Sciatic nerve (tissue), 2 donors: ENCODE results near the gene VOPP1. TPM values are rescaled to one million over a fixed set of nuclear protein-coding genes. Genes with fewer than 3 reads are reported as not detected.
"Not testable (repeated sequence)": the region's sequence is repeated elsewhere in the genome, so short reads cannot be mapped to it uniquely, and the experiment has no call there.

Source experiments
- ATAC-seq: fragments of 200-7000 bp; cut with Tn5 transposase; one replicate; pipeline ENCODE4 v1.9.1; 2020; ENCODE audit warnings: mild to moderate bottlenecking, moderate library complexity
- DNase-seq: peaks from one replicate; pipeline ENCODE4 v3.0.0-alpha.2; 2020; ENCODE audit warnings: low spot score
- intact Hi-C: fragments of 100-400 bp; cut with DNase I; formaldehyde crosslinking; loops from one replicate; pipeline ENCODE4 v1.14.2; 2022
- total RNA-seq: library from RNA; stranded (reverse); fragmentation: NEBNext Ultra II Directional; extraction: Animal tissue kit (Norgen Biotek cat#: 25700); gene quantifications from one replicate; pipeline ENCODE4 v1.2.1, GENCODE V29; 2021
- donor health status: DM: no; HTN: no; CAD: no.
- donor health status: DM: no; HTN: no; CAD: no.

Gene VOPP1
- total RNA-seq, 1 donor from 2014 or later = 66.2 TPM

DNA sequence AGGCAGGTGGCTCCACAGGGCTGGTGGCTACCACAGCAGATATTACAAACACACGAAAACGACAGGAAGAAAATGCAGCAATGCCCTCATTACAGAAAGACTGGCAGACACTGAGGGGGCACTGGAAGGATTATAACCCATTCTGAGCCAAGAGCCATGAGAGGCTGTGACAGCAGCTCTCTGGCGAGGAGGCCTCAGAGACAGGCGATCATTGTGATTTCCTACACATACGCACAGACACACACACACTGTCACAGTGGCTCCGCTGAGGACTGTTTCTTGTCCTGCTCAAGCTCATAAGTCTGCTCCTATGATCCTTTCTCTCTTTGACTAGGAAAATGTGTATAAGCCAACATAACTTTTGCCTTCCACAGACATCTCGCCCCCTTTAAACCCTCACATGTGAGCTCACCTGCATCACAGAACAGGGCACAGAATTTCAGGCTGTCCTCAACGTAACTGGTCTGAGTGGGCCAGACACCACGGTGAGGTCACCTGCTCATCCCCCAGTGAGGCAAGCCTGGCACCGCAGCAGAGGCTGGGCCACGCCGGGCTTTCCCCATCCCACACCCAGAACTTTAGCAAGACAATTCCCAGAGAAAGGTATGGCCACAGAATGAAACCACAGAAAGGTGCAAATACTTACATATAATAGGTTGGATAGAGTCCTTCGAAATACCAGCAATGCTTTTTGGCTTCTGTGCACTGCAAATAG, 51.7 kb downstream of the VOPP1 start:
- intact Hi-C loops = no loop called here
- ATAC-seq (no peak), DNase-seq (no peak)

DNA sequence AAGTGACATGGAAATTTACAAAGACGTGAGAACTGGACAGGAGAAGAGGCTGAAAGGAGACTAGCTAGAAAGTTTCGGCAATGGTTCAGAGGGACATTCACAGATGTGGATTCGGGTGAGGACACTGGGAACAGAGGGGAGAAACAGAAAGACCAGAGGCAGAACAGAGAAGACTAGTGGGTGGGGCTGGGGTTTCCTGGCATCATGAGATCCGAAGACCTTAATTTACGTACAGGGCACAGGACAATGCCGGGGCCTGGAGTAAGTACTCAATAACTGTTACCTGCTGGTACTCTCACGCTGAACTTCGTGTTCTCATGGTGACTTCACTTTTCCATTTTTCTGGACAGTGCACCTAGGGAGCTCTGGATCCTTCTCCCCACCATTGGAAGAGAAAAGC, 53.5 kb downstream of the VOPP1 start:
- intact Hi-C loops = no loop called here
- no peak for DNase-seq

DNA sequence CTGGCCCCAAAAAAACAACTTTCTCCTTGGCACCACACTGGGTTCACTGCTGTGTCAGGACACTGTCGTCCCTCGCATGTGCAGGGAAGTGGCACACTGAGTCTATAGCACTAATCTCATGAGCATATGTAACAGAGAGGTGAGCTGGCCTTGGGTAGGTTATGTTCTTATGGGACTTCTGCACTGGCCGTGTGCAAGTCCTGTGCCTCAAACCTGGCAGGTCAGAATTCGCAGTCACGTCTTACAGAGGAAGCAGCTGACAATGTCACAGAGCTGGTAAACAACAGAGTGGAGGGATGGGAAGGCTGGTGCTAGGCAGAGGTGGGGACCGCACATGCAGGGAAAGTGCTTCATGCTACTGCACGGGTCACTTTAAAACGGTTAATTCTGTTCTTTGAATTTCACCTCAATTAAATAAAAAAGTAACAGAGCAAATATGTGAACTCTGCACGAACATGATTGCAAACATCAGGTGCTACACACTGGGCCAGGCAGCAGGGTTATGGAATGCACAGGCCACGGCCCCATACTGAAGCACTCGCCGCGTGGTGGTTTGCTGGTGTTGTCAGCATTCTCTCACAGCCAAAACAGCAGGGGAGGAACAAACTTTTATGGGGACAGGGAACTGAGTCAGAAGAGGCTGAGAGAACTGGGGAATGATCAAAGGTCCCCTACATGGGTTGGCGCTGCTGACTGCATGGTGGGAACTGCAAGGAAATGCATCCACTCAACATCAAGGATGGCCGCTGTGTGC, 54.2 kb downstream of the VOPP1 start:
- DNase-seq = no peak
- intact Hi-C loops = no loop called here
- ATAC-seq = no peak

More for the DNA sequence above, 53.5 kb downstream of the VOPP1 start:
- no peak for ATAC-seq

DNA sequence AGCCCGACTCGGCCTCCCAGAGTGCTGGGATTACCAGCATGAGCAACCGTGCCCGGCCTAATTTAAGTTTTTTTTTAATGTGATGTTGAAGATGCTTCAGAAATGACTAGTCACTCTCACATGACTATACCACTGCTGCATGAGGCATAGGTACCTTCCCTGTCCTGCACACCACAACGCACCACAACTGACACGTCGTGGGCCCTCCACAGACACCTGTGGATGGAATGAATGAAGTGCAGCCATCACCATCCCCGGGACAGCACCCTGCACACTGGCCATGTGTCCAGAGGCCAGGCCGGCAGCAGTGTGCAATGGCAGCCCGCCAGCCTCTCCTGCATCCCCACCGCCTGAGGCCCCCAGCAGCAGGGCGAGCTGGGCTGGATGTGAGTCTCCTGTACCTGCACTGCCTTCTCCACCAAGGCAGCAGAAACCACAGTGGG, 55.1 kb downstream of the VOPP1 start:
- ATAC-seq = no peak
- intact Hi-C loops = no loop called here
- no peak for DNase-seq

DNA sequence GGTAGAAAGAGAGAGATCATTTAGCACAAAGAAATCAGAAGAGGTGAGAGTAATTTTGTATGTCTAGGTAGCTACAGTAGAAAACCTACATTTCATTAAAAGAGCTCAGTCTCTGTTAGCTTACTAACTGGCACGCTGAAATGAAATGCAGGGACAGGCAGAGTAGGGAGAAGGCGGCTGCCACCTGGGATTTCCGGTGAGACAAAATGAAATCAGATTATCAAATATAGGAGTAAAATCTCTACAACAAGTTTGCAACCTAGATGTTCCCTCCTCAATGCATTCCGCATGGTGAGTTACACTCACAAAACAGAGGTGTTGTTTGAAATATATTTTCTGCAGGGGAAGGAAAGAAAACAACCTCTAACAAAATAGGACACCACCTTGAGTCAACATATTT, 55.9 kb downstream of the VOPP1 start:
- intact Hi-C loops = no loop called here
- DNase-seq = no peak
- no peak for ATAC-seq

DNA sequence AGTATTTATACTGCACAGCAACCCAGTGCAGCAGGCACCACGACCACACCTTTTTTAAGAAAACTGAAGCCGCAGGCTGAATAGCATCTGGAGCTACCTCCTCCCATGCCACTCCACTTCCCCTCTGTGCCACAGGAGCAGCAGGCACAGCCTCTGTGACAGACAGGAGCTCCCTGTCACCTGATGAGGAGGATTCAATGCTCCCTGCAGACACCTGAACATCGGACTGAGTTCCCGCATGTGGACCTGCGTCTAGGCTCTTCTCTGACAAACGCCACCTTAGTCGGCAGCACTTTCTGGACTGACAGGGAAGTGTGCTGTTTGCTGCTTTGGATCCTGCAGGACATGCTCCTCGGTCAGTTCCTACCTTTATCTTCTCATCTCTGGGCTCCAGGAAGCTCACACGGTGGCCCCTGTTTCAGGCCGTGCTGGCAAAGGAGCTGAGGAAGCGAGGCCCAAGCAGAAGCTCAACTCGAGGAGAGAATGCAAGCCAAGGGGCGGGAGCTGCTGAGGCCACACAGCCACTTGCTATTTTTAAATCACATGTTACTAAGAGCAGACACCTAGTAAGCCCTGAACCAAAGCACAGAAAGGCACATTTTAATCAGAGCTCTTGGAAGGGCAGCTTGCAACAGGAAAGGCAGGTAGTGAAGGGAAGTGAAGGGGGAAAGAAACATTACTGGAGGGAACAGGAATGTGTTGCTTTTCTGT, 56.6 kb downstream of the VOPP1 start:
- intact Hi-C loops = no loop called here
- ATAC-seq = no peak
- no peak for DNase-seq

DNA sequence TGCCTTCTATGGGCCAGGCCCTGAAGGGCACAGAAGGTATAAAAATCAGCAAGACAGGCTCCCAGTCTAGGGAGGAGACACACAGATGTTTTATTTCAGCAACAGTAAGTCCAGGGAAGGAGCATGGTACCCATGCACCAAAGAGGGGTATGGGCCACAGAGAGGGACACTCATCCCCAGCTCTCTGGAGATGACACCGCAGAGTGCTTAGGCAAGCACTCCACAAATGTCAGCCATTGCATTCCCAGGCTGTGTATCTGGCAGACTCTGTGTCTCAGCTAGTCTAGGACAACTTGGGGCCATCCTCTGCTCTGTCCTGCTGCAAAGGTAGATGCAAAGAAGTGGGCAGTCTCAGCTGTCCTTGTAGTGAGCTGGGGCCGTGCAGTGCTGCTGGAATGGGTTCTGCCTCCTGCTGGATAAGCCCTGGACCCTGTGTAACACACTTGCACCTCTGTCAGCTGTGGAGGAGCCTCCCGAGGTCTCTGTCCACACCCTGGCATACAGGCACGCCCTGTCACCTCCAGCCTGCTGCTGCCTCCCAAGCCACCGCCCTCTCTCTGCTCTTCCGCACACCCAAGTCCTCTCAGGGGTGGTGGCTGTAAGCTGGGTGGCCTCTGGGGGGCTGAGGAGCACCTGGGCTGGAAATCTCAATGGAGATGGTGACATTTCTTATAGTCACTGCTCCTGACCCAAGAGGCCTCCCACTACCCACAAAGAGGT, 57.6 kb downstream of the VOPP1 start:
- DNase-seq = no peak
- intact Hi-C loops = no loop called here
- no peak for ATAC-seq

DNA sequence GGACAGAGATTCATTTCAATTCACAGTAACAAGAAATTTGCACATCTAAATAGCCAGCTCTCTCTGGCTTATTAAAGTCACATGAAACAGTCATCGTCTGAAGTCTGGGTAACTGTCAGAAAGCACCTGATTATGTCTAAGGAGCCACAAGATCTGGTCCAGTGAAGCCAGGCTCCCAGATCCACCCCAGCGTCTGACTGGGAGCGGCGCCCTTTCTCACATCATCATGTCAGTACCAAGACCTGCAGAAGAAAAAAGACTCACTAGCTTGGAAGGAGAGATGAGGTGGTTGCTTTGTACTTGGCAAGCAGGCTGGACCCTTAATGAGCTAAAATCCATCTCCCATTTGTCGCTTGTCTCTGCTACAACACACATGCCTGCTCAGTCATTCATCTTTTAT, 58.4 kb downstream of the VOPP1 start:
- ATAC-seq (no peak), DNase-seq (no peak)
- intact Hi-C loops = no loop called here

DNA sequence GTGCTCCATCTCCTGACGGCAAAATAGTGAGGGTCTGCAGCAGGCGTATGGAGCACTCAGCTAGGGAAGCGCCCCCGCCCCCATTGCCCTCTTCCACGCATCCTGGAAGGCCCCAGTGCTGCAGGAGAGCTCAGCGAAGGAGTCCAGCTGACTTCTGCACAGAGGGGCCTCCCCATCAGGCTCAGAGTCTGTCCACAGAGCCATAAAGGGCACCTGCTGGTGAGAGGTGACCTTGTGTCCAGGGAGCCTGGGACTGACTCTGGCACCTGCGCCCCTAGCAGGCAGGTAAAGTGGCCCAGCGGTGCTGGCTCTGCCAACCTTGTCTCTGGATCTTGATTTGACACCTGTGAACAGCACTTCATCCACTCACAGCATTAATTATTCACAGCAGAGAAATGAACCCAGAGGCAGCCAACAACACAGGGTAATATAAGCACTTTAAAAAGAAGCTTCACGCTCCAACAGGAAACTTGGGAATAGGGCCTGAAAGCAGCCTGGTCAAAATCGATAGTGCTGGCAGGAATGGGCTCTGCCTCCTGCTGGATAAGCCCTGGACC, 59.6 kb downstream of the VOPP1 start:
- intact Hi-C loops = no loop called here
- ATAC-seq = no peak
- peak; percentile 46 for DNase-seq

DNA sequence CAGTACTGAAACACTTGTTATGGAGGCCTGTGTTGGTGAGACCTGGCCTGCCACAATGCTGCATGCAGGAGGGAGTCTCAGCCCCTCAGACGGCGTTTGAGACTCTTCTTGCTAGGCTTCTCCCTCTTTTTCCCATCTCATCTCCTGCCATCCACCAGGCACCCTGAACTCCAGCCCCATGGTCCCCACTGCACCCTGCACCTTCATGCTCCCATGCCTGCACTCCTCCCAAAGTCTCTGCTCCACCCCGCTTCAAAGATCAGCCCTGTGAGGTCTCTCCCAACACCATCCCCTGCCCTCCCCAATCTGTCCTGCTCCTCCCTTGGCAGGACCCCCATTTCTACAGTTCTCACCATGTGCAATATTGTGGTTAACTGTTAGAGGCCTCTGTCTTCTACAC, 61.7 kb downstream of the VOPP1 start:
- intact Hi-C loops = no loop called here
- ATAC-seq (no peak), DNase-seq (no peak)

DNA sequence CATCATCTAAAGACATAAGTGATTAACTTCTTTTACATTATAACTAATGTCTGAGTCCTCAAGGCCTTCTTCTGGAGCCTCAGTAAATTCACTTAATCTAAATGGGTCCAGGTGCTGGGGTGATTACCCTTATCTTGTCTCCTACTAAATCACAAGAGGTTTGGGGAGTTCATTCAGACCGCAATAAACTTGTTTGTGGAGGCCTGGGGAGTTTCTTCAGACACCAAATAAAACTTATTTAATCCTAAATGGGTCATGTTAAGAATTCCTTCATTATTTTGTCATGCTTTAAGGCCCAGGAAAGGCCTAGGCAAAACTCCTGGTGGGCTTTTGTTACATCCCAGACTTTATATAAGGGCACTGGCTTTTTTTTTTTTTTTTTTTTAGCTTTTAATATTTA, 62.1 kb downstream of the VOPP1 start:
- intact Hi-C loops, DNase-seq, ATAC-seq: not testable (repeated sequence)

DNA sequence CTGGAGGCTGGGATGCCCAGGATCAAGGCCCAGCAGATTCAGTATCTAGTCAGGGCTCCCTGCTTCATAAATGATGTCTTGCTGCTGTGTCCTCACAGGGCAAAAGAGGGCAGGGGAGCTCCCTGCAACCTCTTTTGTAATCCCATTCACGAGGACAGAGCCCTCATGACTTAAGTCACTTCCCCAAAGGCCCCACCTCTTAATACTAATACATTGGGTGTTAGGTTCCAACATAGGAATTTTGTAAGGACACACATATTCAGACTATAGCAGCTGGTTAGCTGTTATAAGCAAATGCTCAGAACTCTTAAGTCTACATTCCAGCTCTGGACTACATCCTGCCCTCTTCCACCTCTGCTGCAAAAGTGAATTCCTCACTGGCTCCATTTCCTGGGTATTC, 63.0 kb downstream of the VOPP1 start:
- ATAC-seq = no peak
- intact Hi-C loops = no loop called here
- no peak for DNase-seq

DNA sequence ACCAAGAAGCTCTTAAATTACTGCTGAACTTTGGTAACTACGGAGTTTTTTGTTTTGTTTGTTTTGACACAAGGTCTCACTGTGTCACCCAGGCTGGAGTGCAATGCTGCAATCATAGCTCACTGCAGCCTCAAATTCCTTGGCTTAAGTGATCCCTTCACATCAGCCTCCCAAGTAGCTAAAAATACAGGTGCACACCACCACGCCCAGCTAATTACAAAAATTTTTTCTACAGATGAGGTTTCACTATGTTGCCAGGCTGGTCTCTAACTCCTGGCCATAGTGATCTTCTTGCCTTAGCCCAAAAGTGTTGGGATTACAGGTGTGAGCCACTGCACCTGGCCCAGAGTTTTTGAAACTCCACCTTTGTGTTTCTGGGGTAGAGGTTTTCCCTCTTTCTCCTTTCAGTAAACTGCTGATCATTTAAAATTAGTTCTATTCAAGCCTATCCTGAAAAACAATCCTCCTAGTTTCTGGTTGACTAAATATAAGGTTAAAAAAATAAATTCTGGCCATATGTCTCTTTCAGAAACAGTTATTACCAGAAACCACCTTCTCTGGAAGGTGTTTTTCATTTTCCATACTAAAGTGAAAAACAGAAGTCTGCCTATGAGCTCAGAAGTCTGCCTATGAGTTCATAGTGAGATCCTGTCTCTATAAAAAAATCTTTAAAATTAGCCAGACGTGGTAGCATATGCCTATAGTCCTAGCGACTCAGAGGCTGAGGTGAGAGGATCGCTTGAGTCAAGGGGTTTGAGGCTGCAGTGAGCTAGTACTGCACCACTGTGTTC, 63.9 kb downstream of the VOPP1 start:
- DNase-seq = no peak
- intact Hi-C loops = no loop called here
- ATAC-seq = no peak

DNA sequence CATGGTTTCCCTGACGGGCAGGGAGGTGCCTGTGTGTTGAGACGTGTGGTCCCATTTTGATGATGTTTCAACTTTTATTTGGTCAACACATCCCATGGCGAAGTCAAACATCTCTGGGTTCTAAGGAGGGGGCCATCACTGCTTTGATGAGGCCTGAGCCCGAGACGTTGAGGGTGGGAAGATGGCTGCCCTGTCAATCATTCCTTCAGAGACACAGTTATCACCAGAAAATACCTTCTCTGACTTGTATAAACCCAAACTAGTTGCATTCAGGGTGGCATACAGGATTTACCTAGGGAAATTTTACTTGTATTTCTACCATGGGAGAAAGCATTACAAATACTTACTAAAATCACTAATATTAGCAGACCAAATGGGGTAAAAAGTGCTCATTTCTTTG, 64.6 kb downstream of the VOPP1 start:
- DNase-seq (no peak), ATAC-seq (no peak)
- intact Hi-C loops = no loop called here

DNA sequence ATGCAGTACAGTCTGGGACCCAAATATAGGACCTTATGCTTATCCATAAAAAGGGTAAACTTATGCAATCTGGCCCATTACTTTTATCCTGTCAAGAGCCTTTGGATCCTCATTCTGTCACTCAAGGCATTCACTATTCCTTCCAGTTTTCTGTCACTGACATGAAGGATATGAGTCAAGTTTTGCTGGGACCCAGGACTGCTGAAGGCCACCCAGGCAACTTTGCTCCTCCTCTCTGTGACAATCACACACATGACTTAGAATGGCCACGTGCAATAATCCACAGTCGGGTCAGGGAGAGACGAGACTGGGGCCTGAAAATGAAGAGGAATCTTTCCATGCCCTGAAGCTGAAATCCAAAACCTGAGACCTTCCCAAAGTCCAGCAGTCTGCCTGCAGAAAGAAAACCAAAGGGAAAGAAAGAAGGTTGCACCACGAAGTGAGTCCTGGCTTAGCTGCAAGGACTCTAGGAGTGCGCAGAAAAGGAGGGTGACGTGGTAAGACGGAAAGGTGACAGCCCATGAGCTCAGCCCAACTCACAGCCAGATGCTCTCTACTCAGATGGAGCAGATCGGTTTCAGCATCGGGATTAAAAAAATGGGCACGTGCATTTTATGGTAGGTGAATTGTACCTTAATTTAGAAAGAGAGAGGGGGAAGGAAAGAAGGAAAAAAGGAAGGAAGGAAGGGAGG, 67.2 kb downstream of the VOPP1 start:
- no peak for DNase-seq
- intact Hi-C loops = no loop called here

DNA sequence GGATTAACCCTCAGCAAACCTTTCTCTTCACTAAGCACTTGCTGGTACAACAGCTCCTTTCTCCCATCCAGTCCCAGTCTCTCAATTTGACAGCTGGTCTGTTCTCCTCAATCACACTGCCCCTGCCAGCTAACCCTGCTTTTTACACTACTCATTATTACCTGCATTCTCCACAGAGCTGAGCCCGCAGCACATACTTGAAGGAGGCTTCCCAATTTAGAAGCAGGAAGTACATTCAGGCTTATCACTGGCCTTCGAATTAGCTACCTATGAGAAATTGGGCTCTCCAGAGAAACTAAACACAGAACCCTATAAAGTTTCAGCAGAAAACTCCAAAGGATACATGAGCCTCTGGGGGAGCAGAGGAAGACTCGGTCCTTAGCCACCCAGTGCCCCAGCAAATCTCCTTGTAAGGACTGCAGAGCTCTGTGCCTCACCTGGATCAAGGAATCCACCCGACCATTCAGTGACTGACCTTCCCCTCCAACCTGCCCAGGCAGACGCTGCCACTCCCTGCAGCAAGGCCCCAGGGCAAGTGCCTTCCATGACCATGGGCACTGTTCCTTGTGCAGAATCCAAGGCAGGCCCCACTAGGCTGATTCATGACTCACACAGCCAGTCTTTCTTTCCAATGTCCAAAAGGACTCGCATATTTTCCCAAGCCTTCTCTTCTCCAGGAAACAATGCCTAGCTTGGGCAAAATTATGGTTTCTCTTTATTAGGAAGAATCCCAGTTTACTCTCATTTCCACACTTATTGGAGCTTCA, 68.0 kb downstream of the VOPP1 start:
- ATAC-seq (no peak), DNase-seq (peak; percentile 18)
- intact Hi-C loops = no loop called here

More for the DNA sequence above, 67.2 kb downstream of the VOPP1 start:
- no peak for ATAC-seq

DNA sequence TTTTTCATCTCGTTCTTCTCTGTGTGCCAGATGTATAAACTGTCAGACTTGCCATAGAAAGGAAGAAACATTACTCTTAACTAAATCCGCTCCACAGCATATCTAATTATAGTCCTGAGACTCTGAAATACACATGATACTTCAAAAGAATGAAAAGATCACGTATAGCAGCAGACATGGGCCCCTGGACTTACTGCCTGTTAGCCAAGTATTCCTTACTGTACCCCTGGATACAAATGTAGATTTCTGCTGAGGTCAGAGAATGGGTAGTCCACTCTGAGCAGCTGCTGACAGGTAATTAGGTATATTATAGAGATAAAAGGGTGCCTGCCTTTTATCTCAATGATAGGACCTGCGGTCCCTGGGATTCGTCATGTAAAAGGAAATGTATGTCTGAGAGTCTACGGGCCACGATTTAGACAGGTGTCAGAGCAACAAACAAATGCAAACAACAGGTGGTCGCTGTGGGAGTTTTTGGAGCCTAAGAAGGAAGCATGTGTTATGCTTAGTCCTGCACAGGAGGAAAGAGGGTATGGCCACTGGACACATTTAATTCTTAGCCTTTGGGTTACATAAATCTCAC, 69.4 kb downstream of the VOPP1 start:
- ATAC-seq (no peak), DNase-seq (no peak)
- intact Hi-C loops = no loop called here
